HepG2 (cell line): ENCODE data around the gene PDGFRB. TPM values are rescaled to one million over a fixed set of nuclear protein-coding genes. Genes with fewer than 3 reads are reported as not detected.

Experiments
- ATAC-seq: fragments of 200-7000 bp; cut with Tn5 transposase; 3 replicates; pipeline ENCODE4 v1.9.1; 2020; ENCODE audit warnings: mild to moderate bottlenecking, moderate library complexity
- BruUV-seq: library from RNA; stranded (reverse); fragments of 400-500 nt; replicated peaks from 2 replicates; lab custom pipeline; 2021; lab: Mats Ljungman, UMichigan
- CTCF ChIA-PET: fragments of 300-600 bp; formaldehyde crosslinking; extraction: SDS; loops from one replicate; lab custom pipeline; 2021; ENCODE audit warnings: low total read pairs, inconsistent platforms, low intra/inter-chr PET ratio; lab: Yijun Ruan, JAX
- POLR2A ChIA-PET: fragments of 350-600 bp; sonication (Branson Sonifier 250); formaldehyde crosslinking; loops from one replicate; lab custom pipeline; 2020; ENCODE audit warnings: antibody characterized with exemption, inconsistent platforms; lab: Yijun Ruan, JAX
- DNase-seq: peaks from one replicate; pipeline ENCODE4 v3.0.0-alpha.2; 2015; ENCODE audit warnings: low spot score
- FAIRE-seq: peaks from 3 replicates; lab custom pipeline; 2011; peaks lifted over from hg19 to GRCh38; lab: Jason Lieb, UNC
- H2AFZ ChIP-seq: one replicate; pipeline ENCODE4 v1.6.1; 2011; ENCODE audit warnings: low read length, inconsistent platforms
- H3K27ac ChIP-seq: fragments of 300-600 bp; 3 replicates; pipeline ENCODE4 v1.8.0; 2011; ENCODE audit warnings: mixed run types, mild to moderate bottlenecking, mixed read lengths, low read length, inconsistent platforms; ENCODE audit not compliant: insufficient read depth; ENCODE audit errors: extremely low read length
- H3K27me3 ChIP-seq, 2 experiments: fragments of 200-600 bp in 1 of 2; 2 replicates in 1 of 2; 3 replicates in 1 of 2; pipeline versions ENCODE4 v1.6.0 to v1.8.0; 2011; ENCODE audit warnings: low read length in 2 of 2, mild to moderate bottlenecking in 2 of 2, moderate library complexity in 2 of 2, inconsistent platforms in 1 of 2; ENCODE audit not compliant: insufficient read depth in 2 of 2, control insufficient read depth in 1 of 2
- H3K36me3 ChIP-seq, 2 experiments: fragments of 200-600 bp in 1 of 2; replicated peaks in 1 of 2; 2 replicates in 1 of 2; 3 replicates in 1 of 2; pipeline versions ENCODE4 v1.5.1 to v1.8.0; 2011; ENCODE audit warnings: low read length in 2 of 2, inconsistent platforms in 1 of 2; ENCODE audit not compliant: insufficient read depth in 2 of 2, control insufficient read depth in 1 of 2
- H3K4me1 ChIP-seq: 2 replicates; pipeline ENCODE4 v1.5.1; 2012; ENCODE audit warnings: low read length, inconsistent platforms; ENCODE audit not compliant: insufficient read depth
- H3K4me2 ChIP-seq: 2 replicates; pipeline ENCODE4 v1.6.0; 2011; ENCODE audit warnings: low read depth, low read length, inconsistent platforms
- H3K4me3 ChIP-seq, 3 experiments: fragments of 200-600 bp in 1 of 3; sonication (generic), shearing (Covaris generic) in 1 of 3; replicated peaks in 1 of 3; 2 replicates each; pipeline ENCODE4 v1.5.1; 2011 to 2016; ENCODE audit warnings: low read length in 3 of 3, inconsistent platforms in 2 of 3, low read depth in 2 of 3, mild to moderate bottlenecking in 2 of 3, control low read depth in 1 of 3, mixed read lengths in 1 of 3; ENCODE audit not compliant: insufficient read depth in 1 of 3
- H3K79me2 ChIP-seq: one replicate; pipeline ENCODE4 v1.6.1; 2011; ENCODE audit warnings: low read length, inconsistent platforms; ENCODE audit not compliant: insufficient read depth
- H3K9ac ChIP-seq: 2 replicates; pipeline ENCODE4 v1.6.0; 2011; ENCODE audit warnings: mild to moderate bottlenecking, low read depth, low read length, inconsistent platforms; ENCODE audit not compliant: insufficient read depth
- H3K9me3 ChIP-seq: 2 replicates; pipeline ENCODE4 v1.5.1; 2012; ENCODE audit warnings: mild to moderate bottlenecking, low read length
- H4K20me1 ChIP-seq: 2 replicates; pipeline ENCODE4 v1.6.0; 2011; ENCODE audit warnings: inconsistent platforms, mild to moderate bottlenecking, low read length, moderate library complexity; ENCODE audit not compliant: insufficient read depth
- CREB3 ChIP-seq: sonication (generic); formaldehyde crosslinking; IDR thresholded peaks from 2 replicates; pipeline ENCODE4 v1.5.0; 2020; ENCODE audit warnings: missing genetic modification reagents
- GPN1 ChIP-seq: sonication (generic); formaldehyde crosslinking; IDR thresholded peaks from 2 replicates; pipeline ENCODE4 v1.5.1; 2020; ENCODE audit warnings: missing genetic modification reagents, borderline replicate concordance
- KLF12 ChIP-seq: sonication (generic); formaldehyde crosslinking; IDR thresholded peaks from 2 replicates; pipeline ENCODE4 v1.4.0; 2020; ENCODE audit warnings: missing genetic modification reagents, borderline replicate concordance
- NFKB2 ChIP-seq: sonication (generic); formaldehyde crosslinking; IDR thresholded peaks from 2 replicates; pipeline ENCODE4 v1.4.0; 2020; ENCODE audit warnings: missing genetic modification reagents, borderline replicate concordance
- PHF20 ChIP-seq: sonication (generic); formaldehyde crosslinking; IDR thresholded peaks from 2 replicates; pipeline ENCODE4 v1.5.0; 2020; ENCODE audit warnings: mild to moderate bottlenecking, missing genetic modification reagents
- SAFB2 ChIP-seq: sonication (generic); formaldehyde crosslinking; IDR thresholded peaks from 2 replicates; pipeline ENCODE4 v1.5.1; 2020; ENCODE audit warnings: missing genetic modification reagents, low read depth, mild to moderate bottlenecking, borderline replicate concordance
- YEATS4 ChIP-seq: sonication (generic); formaldehyde crosslinking; IDR thresholded peaks from 2 replicates; pipeline ENCODE4 v1.4.0; 2020; ENCODE audit warnings: missing genetic modification reagents, borderline replicate concordance
- ZFP37 ChIP-seq: sonication (generic); formaldehyde crosslinking; IDR thresholded peaks from 2 replicates; pipeline ENCODE4 v1.4.0; 2020; ENCODE audit warnings: missing genetic modification reagents, borderline replicate concordance
- ZNF260 ChIP-seq: sonication (generic); formaldehyde crosslinking; IDR thresholded peaks from 2 replicates; pipeline ENCODE4 v1.4.0; 2020; ENCODE audit warnings: missing genetic modification reagents, low read depth, mild to moderate bottlenecking, borderline replicate concordance
- ZNF552 ChIP-seq: sonication (generic); formaldehyde crosslinking; IDR thresholded peaks from 2 replicates; pipeline ENCODE4 v1.9.0; 2022; ENCODE audit warnings: missing genetic modification reagents, mild to moderate bottlenecking, borderline replicate concordance
- ZNF784 ChIP-seq: sonication (generic); formaldehyde crosslinking; IDR thresholded peaks from 2 replicates; pipeline ENCODE4 v1.5.1; 2020; ENCODE audit warnings: missing genetic modification reagents, mild to moderate bottlenecking, borderline replicate concordance
- WGBS: methylation state at CpG from one replicate; pipeline ENCODE4 v1.1.6; 2017; ENCODE audit warnings: low lambda C conversion rate; 5-methylcytosine and 5-hydroxymethylcytosine counted together
- in situ Hi-C: cut with HindIII; loops from 2 replicates; pipeline ENCODE4 v1.10.0; 2017; ENCODE audit warnings: low pct_unique_long_range_greater_than_20kb; ENCODE audit not compliant: extremely low pct_ligation_motif_present
- intact Hi-C: fragments of 100-400 bp; cut with micrococcal nuclease; formaldehyde crosslinking; loops from one replicate; pipeline ENCODE4 v1.10.0; 2022; ENCODE audit not compliant: unreplicated experiment
- polyA plus RNA-seq, 8 experiments: library from polyadenylated mRNA; depleted of rRNA in 3 of 8; stranded (reverse) in 7 of 8; unstranded in 1 of 8; fragments of >200 nt; fragmentation: Illumina TruSeq in 4 of 8; extraction: Trizol in 4 of 8; gene quantifications; 2 replicates each; pipeline versions ENCODE4 v1.2.1 to v1.2.3, GENCODE V29; 2011 to 2016; ENCODE audit warnings: low read depth in 4 of 8, missing spikeins in 1 of 8, mixed read lengths in 1 of 8; ENCODE audit not compliant: insufficient read depth in 1 of 8
- total RNA-seq, 5 experiments: library from RNA; depleted of rRNA; stranded (reverse); fragments of >200 nt; fragmentation: Illumina TruSeq; extraction: Trizol; gene quantifications; 2 replicates each; pipeline ENCODE4 v1.2.3, GENCODE V29; 2016; ENCODE audit warnings: low read depth in 1 of 5
- TF ChIP-seq, protein P1 (sequence below), 2 experiments: sonication (generic) in 1 of 2; formaldehyde crosslinking in 1 of 2; IDR thresholded peaks; 2 replicates each; pipeline versions ENCODE4 v1.5.1 to v1.6.1; 2011 to 2020; ENCODE audit warnings: borderline replicate concordance in 1 of 2, low read depth in 1 of 2, low read length in 1 of 2, mild to moderate bottlenecking in 1 of 2, missing genetic modification reagents in 1 of 2, moderate library complexity in 1 of 2

PDGFRB gene
- total and polyA plus RNA-seq, 2 of the 13 experiments (the other 11 are each of a cell fraction or from before 2014, with no cell fraction given): 4.0 to 21.0 TPM

DNA sequence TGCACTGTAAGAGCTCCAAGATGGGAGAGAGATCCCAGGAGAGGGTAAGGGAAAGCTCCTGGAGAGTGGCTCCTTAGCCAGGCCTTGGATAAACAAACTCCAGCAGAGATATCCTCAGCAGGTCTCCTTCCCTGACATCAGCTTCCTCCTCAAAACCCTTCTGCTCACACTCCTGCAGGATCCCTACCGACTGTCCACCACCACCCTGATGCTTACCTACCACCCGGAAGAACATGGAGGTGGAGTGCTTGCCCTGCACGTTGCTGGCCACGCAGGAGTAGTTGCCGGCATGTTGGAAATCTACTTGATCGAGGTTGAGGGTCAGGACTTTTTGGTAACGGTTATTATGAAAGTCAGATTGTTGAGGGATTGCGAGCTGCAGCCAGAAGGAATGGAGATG is 78.6 kb downstream of the PDGFRB start:
- CTCF ChIA-PET: no interaction called here
- Histone ChIP-seq H3K9me3 (no peaks in the 10 kb centered on the region), H3K4me3 (no peak overlapping the region), H3K4me1 (peaks cover 17% of the 10 kb centered on the region), H3K79me2 (no peaks in the 10 kb centered on the region), H4K20me1 (no peaks in the 10 kb centered on the region), H3K36me3 (no peaks in the 10 kb centered on the region), H3K4me2 (no peak overlapping the region), H2AFZ (no peak overlapping the region), H3K9ac (no peak overlapping the region), H3K27ac (no peak overlapping the region), H3K27me3 (peaks cover 3 to 44% of the 10 kb centered on the region in 2 experiments; a peak in 4 of 5 replicates)
- DNase-seq (no peak), ATAC-seq (no peak), FAIRE-seq (no peak)
- POLR2A ChIA-PET: no interaction called here
- intact Hi-C loops (no loop called here), in situ Hi-C loops (no loop called here)
- BruUV-seq: no TSS peak
- WGBS: 49% methylated on average over 8 of the region's 8 CpGs
- no peak for TF ChIP-seq GPN1
- no peak for TF ChIP-seq NFKB2 (CRISPR knock-in tag)
- TF ChIP-seq ZNF260 (CRISPR knock-in tag): no peak
- TF ChIP-seq ZNF784 (CRISPR knock-in tag): no peak
- no peak for TF ChIP-seq ZNF552 (CRISPR knock-in tag)
- no peak for TF ChIP-seq CREB3 (CRISPR knock-in tag)
- TF ChIP-seq ZFP37 (CRISPR knock-in tag): no peak
- no peak for TF ChIP-seq SAFB2
- TF ChIP-seq YEATS4 (CRISPR knock-in tag): no peak
- TF ChIP-seq, protein P1, sequence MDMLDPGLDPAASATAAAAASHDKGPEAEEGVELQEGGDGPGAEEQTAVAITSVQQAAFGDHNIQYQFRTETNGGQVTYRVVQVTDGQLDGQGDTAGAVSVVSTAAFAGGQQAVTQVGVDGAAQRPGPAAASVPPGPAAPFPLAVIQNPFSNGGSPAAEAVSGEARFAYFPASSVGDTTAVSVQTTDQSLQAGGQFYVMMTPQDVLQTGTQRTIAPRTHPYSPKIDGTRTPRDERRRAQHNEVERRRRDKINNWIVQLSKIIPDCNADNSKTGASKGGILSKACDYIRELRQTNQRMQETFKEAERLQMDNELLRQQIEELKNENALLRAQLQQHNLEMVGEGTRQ (IDR thresholded peaks at IDR 0.05; ENCODE audit: low read depth, low read length): no peak
- TF ChIP-seq, protein P1 (CRISPR knock-in tag; IDR thresholded peaks at IDR 0.05; ENCODE audit: borderline replicate concordance): no peak
- no peak for TF ChIP-seq KLF12
- no peak for TF ChIP-seq PHF20 (CRISPR knock-in tag)
